Measurements from ENCODE around the gene SMCP.

The SMCP gene

GRCh38 chr1:152886758-152887409 is 8.8 kb downstream of the SMCP start:
- no peak for DNase-seq

- no peak for DNase-seq
Measured at GRCh38 chr1:152888126-152888525, 10.0 kb downstream of the SMCP start.

GRCh38 chr1:152899027-152899426 is 20.9 kb downstream of the SMCP start:
- DNase-seq: no peak

DNA sequence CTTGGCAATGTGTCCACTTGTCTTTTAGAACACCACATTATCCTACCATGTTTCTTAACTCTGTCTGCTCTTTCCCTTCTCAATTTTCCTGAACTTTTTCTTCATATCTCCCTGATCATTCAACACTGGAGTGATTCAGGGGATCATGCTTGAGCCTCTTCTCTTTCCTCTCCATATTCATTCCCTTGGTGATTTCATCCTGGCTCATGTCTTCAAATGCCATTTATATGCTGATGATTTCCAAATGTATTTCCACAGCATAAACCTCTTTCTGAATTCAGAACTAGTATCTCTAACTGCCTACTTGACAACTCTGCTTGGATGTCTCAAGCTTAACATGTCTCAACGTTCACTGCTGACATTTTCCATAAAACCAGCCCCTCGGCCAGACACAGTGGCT is 21.8 kb downstream of the SMCP start:
- no peak for DNase-seq

- DNase-seq: no peak
Measured at GRCh38 chr1:152901631-152902030, 23.5 kb downstream of the SMCP start.

- no peak for DNase-seq
Measured at GRCh38 chr1:152902636-152903035, 24.5 kb downstream of the SMCP start.

DNA sequence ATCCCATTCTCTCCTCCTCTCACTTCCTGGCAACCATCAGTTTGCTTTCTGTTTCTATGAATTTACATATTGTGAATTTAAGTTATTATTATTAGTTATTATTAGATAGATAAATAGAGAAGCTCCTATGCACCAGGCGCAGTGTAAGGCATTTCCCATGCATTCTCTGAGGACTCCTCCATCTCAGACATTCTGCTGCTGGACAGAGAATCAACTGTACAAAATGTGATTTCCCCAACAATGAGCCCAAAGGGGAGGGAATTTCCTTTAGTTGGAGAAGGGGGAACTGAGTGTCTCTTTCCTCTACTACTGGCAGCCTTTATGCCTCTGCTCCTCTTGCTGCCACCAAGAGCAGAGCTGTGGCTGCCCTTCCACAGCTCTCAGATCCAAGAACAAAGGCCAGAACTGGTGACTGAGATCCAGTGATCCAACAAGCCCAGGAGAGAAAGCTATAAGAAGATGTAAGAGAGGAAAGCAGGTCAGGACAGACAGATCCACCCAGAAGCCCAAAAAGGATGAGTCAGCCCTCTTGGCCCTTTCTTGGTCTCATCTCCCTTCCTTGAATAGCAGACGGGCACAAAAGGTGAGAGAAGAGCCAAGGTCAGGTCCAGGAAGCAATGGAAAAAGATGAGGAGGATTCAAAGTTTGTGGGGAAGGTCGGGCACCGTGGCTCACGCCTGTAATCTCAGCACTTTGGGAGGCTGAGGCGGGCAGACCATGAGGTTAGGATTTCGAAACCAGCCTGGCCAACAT is 26.7 kb downstream of the SMCP start:
- DNase-seq: no peak

DNA sequence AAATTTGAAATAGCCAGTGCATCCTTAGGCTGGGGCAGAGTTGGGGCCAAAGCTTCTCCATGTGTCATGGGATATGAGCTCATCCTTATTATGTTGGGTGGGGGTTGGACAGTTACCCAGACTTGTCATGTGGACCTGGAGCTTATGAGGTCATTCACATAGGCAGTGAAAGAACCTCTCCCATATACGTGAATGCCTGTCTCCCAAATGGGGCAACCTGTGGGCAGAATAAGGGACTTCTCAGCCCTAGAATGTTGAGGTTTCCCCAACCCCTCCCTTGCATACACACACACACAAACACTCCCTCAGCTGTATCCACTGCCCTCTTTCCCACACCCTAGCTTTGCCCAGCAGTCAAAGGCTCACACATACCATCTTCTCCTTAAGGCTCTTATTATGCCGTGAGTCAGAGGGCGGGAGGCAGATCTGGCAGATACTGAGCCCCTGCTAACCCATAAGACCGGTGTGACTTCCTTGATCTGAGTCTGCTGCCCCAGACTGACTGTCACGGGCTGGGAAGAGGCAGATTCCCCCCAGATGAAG is 28.0 kb downstream of the SMCP start:
- no peak for DNase-seq

GRCh38 chr1:152907686-152908601 is 29.8 kb downstream of the SMCP start, which contains the start of gene IVL:
Gene IVL, plus strand, starts transcription at chr1:152908546. Its CDS starts 1,252 bp downstream, at chr1:152909798.
- no peak for DNase-seq

- DNase-seq: no peak
Measured at GRCh38 chr1:152909206-152909605, 31.1 kb downstream of the SMCP start.

GRCh38 chr1:152912471-152912870 is 34.3 kb downstream of the SMCP start:
- DNase-seq: no peak

GRCh38 chr1:152912900-152913299 is 34.8 kb downstream of the SMCP start:
- DNase-seq: no peak

DNA sequence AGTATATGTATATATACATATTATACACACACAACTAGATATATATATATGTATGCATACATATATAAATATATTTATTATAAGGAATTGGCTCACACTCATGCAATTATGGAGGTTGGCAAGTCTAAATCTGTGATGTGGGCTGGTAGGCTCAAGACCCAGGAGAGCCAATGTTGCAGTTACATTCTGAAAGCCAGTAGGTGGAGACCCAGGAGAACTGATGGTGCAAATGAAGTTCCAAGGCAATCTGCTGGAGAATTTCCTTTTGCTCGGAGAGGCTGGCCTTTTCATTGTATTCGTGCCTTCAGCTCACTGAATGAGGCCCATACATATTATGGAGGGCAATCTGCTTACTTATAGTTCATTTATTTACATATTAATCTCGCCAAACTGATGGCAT is 39.7 kb downstream of the SMCP start:
- no peak for DNase-seq

DNA sequence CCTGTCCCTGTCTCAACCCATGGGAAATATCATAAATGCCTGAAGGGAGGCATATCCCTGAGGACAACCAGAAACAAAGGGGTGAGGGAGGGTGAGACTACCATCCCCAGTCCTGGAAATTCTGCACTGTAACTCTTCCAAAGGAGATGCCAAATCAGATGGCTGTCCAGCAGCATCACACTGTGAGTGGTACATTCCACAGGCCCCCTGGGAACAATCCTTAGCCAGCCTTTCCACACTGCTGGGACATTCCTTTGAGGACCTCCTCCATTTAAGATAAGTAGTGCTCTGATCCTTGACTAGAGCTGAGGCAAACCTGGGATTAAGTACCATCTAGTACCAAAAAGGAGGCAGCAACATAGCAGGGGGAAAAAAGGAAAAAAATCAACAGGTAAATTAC is 40.9 kb downstream of the SMCP start:
- no peak for DNase-seq

DNA sequence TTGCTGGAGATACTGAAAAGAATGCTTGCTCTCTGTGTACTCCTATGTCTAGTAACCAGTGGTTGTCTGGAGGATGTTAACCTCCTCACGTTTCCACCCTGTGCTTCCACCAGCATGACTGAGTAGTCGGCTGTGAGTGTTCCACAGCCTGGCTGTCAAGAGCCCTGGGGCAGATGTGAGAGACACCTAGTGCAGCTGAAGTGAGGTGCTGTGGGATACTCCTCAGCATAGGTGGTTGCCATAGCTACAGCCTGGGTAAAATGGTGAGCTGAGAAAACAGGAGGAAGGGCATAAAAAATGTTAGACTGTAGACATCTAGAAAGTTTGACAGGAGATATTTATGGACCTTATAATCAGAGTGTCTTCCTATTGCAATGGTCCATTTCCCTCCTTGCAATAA is 46.1 kb downstream of the SMCP start:
- no peak for DNase-seq

DNA sequence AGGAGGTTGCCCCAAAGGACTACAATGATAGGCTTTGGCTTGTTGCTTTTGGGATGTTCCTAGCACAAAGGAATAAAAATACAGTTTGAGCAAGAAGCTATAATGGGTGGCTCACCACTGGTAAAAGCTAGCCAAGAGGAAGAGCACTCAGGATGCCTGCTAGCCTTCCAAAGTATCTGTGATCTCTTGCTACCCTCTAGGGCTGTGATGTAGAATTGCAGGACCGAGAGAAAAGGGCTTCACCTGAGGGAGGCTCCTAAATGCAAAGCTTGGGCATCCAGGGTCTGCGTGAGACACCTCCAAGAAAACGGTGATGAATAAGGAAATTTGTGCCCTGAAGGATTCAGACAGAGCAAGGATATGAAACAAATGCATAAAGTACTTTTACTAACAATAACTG is 48.0 kb downstream of the SMCP start:
- no peak for DNase-seq

DNA sequence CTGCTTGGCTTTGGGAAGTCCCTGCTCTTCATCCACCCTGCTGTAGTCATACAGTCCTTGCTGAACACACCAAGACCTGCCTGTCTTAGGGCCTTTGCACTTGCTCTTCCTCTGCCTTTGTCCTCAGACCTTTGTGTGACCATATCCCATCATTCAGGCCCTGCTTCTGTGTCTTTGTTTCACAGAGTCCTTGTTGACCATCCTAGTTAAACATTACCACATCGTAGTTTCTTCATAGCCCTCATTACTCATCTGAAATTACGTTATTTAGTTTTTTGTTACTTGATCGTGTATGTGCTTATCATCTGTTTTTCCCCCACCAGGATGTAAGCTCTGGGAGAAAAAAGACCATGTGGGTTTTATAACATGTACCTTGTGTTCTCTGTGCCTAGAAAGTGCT is 50.5 kb downstream of the SMCP start:
- DNase-seq: no peak

GRCh38 chr1:152932170-152932811 is 54.2 kb downstream of the SMCP start:
- no peak for DNase-seq

DNA sequence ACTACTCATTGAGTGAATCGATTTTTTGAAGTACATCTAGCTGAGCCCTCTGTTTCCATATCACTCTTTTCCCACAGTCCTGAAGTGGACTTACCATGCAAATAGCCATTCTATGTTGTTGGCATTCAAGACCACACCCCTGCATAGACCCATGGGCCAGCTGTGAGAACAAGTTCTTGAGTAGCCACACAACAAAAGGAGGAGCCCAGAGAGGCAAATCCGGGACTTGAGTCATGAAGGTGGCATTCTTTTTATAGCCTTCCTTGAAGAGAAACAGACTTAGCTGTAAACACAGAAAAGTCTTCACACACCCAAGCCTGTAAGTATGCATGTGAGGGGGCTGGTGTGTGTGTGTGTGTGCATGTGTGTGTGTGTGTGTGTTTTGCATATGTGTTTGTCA is 55.1 kb downstream of the SMCP start:
- DNase-seq: no peak

Measured in activated CD4-positive, alpha-beta T cell treated with anti-CD3 and anti-CD28 coated beads, Interleukin-2, amount 50 U/mL, for 4 hours (primary cell).